Activated naive CD4-positive, alpha-beta T cell treated with anti-CD3 and anti-CD28 coated beads, Interleukin-2, amount 10 ng/mL, durations not matched to agents 7 days and 5 days (primary cell): Measurements from ENCODE around the gene CDH4.

Experiments used
- CTCF ChIA-PET: fragments of 350-600 bp; sonication (Branson Sonifier 250); formaldehyde crosslinking; loops from one replicate; lab custom pipeline; 2021; ENCODE audit warnings: antibody characterized with exemption; lab: Charles Lee
- DNase-seq: peaks from one replicate; pipeline ENCODE4 v3.0.0-alpha.2; 2020
- H3K27ac Mint-ChIP-seq: one replicate; pipeline ENCODE4 v1.8.0; 2021; ENCODE audit warnings: mild to moderate bottlenecking, moderate library complexity, mixed read lengths
- H3K27me3 Mint-ChIP-seq: one replicate; pipeline ENCODE4 v1.8.0; 2021; ENCODE audit warnings: mild to moderate bottlenecking, mixed read lengths
- H3K36me3 Mint-ChIP-seq: one replicate; pipeline ENCODE4 v1.8.0; 2021; ENCODE audit warnings: mixed read lengths
- H3K4me1 Mint-ChIP-seq: one replicate; pipeline ENCODE4 v1.8.0; 2021; ENCODE audit warnings: mixed read lengths
- H3K4me3 Mint-ChIP-seq: one replicate; pipeline ENCODE4 v1.8.0; 2021; ENCODE audit warnings: mild to moderate bottlenecking, moderate library complexity, mixed read lengths
- H3K9me3 Mint-ChIP-seq: one replicate; pipeline ENCODE4 v1.8.0; 2021; ENCODE audit warnings: mixed read lengths

CDH4 gene

GRCh38 chr20:61325718-61326117, 73.7 kb downstream of the CDH4 start:
- no peaks in the 10 kb centered on the region for H3K4me1 Mint-ChIP-seq
- CTCF ChIA-PET: no interaction called here
- no peak for DNase-seq
- H3K9me3 Mint-ChIP-seq: no peaks in the 10 kb centered on the region
- H3K27ac Mint-ChIP-seq: no peak overlapping the region
- no peak overlapping the region for H3K4me3 Mint-ChIP-seq
- H3K27me3 Mint-ChIP-seq: no peaks in the 10 kb centered on the region
- no peaks in the 10 kb centered on the region for H3K36me3 Mint-ChIP-seq

- Mint-ChIP-seq H3K9me3 (no peaks in the 10 kb centered on the region), H3K27ac (no peak overlapping the region), H3K36me3 (no peaks in the 10 kb centered on the region), H3K27me3 (no peaks in the 10 kb centered on the region), H3K4me1 (no peaks in the 10 kb centered on the region), H3K4me3 (no peak overlapping the region)
- CTCF ChIA-PET: no interaction called here
- no peak for DNase-seq
Measured at GRCh38 chr20:61328911-61329558, 77.0 kb downstream of the CDH4 start.

- H3K4me1 Mint-ChIP-seq: no peaks in the 10 kb centered on the region
- DNase-seq: no peak
- CTCF ChIA-PET: no interaction called here
- H3K9me3 Mint-ChIP-seq: no peaks in the 10 kb centered on the region
- H3K36me3 Mint-ChIP-seq: no peaks in the 10 kb centered on the region
- no peak overlapping the region for H3K27ac Mint-ChIP-seq
- H3K4me3 Mint-ChIP-seq: no peak overlapping the region
- H3K27me3 Mint-ChIP-seq: no peaks in the 10 kb centered on the region
Measured at GRCh38 chr20:61330441-61330840, 78.4 kb downstream of the CDH4 start.

DNA sequence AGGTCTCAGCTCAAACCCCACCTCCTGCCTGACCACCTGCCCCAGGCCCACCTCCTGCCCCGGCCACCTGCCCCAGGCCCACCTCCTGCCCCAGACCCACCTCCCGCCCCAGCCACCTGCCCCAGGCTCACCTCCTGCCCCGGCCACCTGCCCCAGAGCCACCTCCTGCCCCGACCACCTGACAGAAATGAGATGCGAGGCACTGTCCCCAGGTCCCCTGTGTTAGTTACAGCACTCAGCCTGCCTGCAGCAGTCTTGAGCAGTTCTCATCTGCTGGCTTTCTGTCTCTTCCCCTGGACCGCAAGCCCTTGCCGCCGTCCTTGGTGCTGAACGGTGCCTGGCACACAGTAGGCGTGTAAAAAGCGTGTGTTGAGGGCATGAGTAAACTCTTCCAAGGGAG, 79.5 kb downstream of the CDH4 start:
- no peak overlapping the region for H3K4me3 Mint-ChIP-seq
- no peaks in the 10 kb centered on the region for H3K4me1 Mint-ChIP-seq
- no peaks in the 10 kb centered on the region for H3K27me3 Mint-ChIP-seq
- no peak for DNase-seq
- H3K9me3 Mint-ChIP-seq: no peaks in the 10 kb centered on the region
- no peak overlapping the region for H3K27ac Mint-ChIP-seq
- CTCF ChIA-PET: no interaction called here
- H3K36me3 Mint-ChIP-seq: no peaks in the 10 kb centered on the region

- Mint-ChIP-seq H3K27me3 (no peaks in the 10 kb centered on the region), H3K9me3 (no peaks in the 10 kb centered on the region), H3K36me3 (no peaks in the 10 kb centered on the region), H3K4me3 (no peak overlapping the region), H3K27ac (no peak overlapping the region), H3K4me1 (no peaks in the 10 kb centered on the region)
- DNase-seq: no peak
- CTCF ChIA-PET: no interaction called here
Measured at GRCh38 chr20:61332016-61332975, 80.2 kb downstream of the CDH4 start.

- no peak overlapping the region for H3K27ac Mint-ChIP-seq
- no peaks in the 10 kb centered on the region for H3K9me3 Mint-ChIP-seq
Measured at GRCh38 chr20:61333484-61334108, 81.5 kb downstream of the CDH4 start.

GRCh38 chr20:61340157-61340556, 88.1 kb downstream of the CDH4 start:
- H3K27ac Mint-ChIP-seq: no peak overlapping the region
- H3K4me3 Mint-ChIP-seq: no peak overlapping the region
- no peaks in the 10 kb centered on the region for H3K27me3 Mint-ChIP-seq
- no peaks in the 10 kb centered on the region for H3K4me1 Mint-ChIP-seq
- no peaks in the 10 kb centered on the region for H3K9me3 Mint-ChIP-seq
- no peak for DNase-seq
- CTCF ChIA-PET: no interaction called here
- no peaks in the 10 kb centered on the region for H3K36me3 Mint-ChIP-seq

More at GRCh38 chr20:61333484-61334108, 81.5 kb downstream of the CDH4 start:
- DNase-seq: no peak
- H3K4me1 Mint-ChIP-seq: no peaks in the 10 kb centered on the region
- no peaks in the 10 kb centered on the region for H3K27me3 Mint-ChIP-seq
- no peak overlapping the region for H3K4me3 Mint-ChIP-seq
- CTCF ChIA-PET: no interaction called here
- no peaks in the 10 kb centered on the region for H3K36me3 Mint-ChIP-seq

GRCh38 chr20:61341605-61342004, 89.5 kb downstream of the CDH4 start:
- Mint-ChIP-seq H3K36me3 (no peaks in the 10 kb centered on the region), H3K27ac (no peak overlapping the region), H3K27me3 (no peaks in the 10 kb centered on the region), H3K4me1 (no peaks in the 10 kb centered on the region), H3K4me3 (no peak overlapping the region), H3K9me3 (peaks cover 4% of the 10 kb centered on the region)
- DNase-seq: no peak
- CTCF ChIA-PET: no interaction called here

GRCh38 chr20:61343934-61344333, 91.9 kb downstream of the CDH4 start:
- Mint-ChIP-seq H3K4me3 (no peak overlapping the region), H3K36me3 (no peaks in the 10 kb centered on the region), H3K27me3 (no peaks in the 10 kb centered on the region), H3K4me1 (no peaks in the 10 kb centered on the region), H3K27ac (no peak overlapping the region), H3K9me3 (peaks cover 10% of the 10 kb centered on the region)
- DNase-seq: no peak
- CTCF ChIA-PET: no interaction called here

DNA sequence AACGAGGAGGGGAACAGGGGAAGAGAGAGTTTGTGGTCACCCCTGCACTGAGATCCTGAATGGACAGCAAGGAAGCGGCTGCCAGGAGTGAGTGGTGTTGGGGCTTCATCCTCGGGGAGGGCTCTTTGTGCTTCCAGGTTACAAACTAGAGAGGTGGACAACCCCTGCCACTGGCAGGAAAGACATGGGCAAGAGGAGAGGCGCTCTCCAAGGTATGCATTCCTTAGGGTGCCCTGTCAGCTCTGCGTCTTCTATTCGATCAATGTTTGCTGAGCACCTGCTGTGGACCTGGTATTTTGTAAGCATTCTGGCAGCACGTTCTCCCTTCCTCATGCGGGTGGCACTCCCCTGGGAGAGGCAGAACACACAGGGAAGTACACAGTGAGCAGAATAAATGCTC, 93.6 kb downstream of the CDH4 start:
- Mint-ChIP-seq H3K9me3 (peaks cover 10% of the 10 kb centered on the region), H3K4me1 (no peaks in the 10 kb centered on the region), H3K4me3 (no peak overlapping the region), H3K27ac (no peak overlapping the region), H3K36me3 (no peaks in the 10 kb centered on the region), H3K27me3 (no peaks in the 10 kb centered on the region)
- CTCF ChIA-PET: no interaction called here
- no peak for DNase-seq

DNA sequence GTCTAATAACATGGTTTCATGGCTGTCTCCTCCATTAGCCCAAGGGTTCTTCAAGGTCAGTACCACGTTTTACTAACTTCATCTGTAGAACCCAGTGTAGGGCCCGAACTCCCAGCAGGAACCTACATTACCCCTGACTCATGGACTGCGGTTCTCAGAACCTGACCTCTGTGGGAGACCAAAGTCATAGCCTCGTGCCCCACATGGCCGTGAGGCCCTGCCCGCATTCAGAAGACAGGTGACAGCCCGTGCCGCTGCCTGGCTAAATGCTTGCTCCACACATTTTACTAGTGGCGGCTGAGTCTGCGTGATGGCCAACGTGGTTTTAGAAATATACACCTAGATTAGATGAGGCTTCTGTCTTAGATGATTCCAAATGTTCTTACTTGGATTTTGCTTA, 94.9 kb downstream of the CDH4 start:
- Mint-ChIP-seq H3K4me1 (no peaks in the 10 kb centered on the region), H3K36me3 (no peaks in the 10 kb centered on the region), H3K27me3 (no peaks in the 10 kb centered on the region), H3K27ac (no peak overlapping the region), H3K4me3 (no peak overlapping the region), H3K9me3 (peaks cover 10% of the 10 kb centered on the region)
- DNase-seq: no peak
- CTCF ChIA-PET: no interaction called here

- H3K4me1 Mint-ChIP-seq: no peaks in the 10 kb centered on the region
- H3K4me3 Mint-ChIP-seq: no peak overlapping the region
- H3K36me3 Mint-ChIP-seq: no peaks in the 10 kb centered on the region
- no peak overlapping the region for H3K27ac Mint-ChIP-seq
- no peak for DNase-seq
- no peaks in the 10 kb centered on the region for H3K27me3 Mint-ChIP-seq
- CTCF ChIA-PET: no interaction called here
- peaks cover 10% of the 10 kb centered on the region for H3K9me3 Mint-ChIP-seq
Measured at GRCh38 chr20:61347443-61347842, 95.4 kb downstream of the CDH4 start.

GRCh38 chr20:61349447-61350165, 97.5 kb downstream of the CDH4 start:
- DNase-seq: no peak
- H3K4me1 Mint-ChIP-seq: no peaks in the 10 kb centered on the region
- H3K9me3 Mint-ChIP-seq: peaks cover 12% of the 10 kb centered on the region
- H3K4me3 Mint-ChIP-seq: no peak overlapping the region
- H3K27me3 Mint-ChIP-seq: peaks cover 6% of the 10 kb centered on the region
- H3K36me3 Mint-ChIP-seq: no peaks in the 10 kb centered on the region
- CTCF ChIA-PET: no interaction called here
- no peak overlapping the region for H3K27ac Mint-ChIP-seq
